ENCODE results near the gene CHMP1A. TPM values are rescaled to one million over a fixed set of nuclear protein-coding genes. Genes with fewer than 3 reads are reported as not detected.
"Not testable (repeated sequence)": the region's sequence is repeated elsewhere in the genome, so short reads cannot be mapped to it uniquely, and the experiment has no call there.

Gene CHMP1A
- total RNA-seq, 1 donor from 2014 or later, result 132 TPM

DNA sequence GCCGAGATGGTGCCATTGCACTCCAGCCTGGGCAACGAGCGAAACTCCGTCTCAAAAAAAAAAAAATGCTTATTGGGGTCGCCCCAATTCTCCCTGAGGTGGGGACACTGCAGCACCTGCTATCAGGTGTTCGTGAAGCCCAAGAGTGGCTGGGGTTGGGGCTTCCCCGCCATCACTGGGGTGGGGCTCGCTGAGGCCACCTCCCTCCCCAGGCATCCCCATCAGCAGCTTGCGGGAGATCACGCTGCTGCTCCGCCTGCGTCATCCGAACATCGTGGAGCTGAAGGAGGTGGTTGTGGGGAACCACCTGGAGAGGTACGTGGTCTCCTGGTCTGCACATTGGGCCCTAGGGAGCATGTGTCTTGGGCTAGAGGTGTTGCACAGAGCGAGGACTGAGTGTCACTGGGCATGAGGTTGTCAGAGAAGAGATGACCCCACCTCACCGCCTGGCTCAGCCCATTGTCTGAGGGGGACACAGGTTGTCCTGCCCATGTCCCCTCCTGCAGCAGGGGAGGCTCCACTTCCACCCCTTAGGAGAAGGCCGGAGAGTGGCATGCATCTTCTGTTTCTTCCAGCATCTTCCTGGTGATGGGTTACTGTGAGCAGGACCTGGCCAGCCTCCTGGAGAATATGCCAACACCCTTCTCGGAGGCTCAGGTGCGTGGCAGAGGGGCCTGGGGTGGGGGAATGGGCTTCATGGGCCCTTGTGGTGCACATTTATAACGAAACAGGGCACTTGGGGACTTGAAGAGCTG lies 33.9 kb upstream of the CHMP1A start:
- no peak for DNase-seq (ENCODE audit: low read depth)
- TF ChIP-seq, protein P1, sequence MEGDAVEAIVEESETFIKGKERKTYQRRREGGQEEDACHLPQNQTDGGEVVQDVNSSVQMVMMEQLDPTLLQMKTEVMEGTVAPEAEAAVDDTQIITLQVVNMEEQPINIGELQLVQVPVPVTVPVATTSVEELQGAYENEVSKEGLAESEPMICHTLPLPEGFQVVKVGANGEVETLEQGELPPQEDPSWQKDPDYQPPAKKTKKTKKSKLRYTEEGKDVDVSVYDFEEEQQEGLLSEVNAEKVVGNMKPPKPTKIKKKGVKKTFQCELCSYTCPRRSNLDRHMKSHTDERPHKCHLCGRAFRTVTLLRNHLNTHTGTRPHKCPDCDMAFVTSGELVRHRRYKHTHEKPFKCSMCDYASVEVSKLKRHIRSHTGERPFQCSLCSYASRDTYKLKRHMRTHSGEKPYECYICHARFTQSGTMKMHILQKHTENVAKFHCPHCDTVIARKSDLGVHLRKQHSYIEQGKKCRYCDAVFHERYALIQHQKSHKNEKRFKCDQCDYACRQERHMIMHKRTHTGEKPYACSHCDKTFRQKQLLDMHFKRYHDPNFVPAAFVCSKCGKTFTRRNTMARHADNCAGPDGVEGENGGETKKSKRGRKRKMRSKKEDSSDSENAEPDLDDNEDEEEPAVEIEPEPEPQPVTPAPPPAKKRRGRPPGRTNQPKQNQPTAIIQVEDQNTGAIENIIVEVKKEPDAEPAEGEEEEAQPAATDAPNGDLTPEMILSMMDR (conservative IDR thresholded peaks at IDR 0.05; ENCODE audit: low read depth, low read length), result no peak

DNA sequence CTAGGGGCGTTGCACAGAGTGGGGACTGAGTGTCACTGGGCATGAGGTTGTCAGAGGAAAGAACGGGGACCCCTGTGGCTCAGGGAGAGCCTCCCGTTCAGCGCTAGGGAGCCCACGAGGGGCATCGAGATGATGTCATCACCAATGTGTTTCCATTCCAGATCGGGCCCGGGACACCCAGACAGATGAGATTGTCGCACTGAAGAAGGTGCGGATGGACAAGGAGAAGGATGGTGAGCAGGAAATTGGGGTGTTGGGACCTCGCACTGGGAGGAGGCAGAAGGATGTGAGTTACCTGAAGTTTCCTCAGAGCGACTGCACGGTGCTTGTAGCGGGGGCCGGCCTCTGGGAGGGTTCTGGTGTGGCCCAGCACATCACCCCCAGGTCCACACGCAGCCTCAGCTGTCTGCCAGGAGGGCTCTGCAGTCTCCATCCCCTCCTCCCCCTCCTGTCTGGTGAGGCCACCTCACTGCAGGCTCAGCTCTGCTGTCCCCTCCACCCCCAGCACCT lies 32.9 kb upstream of the CHMP1A start:
- DNase-seq (ENCODE audit: low read depth), result no peak
- H3K4me3 ChIP-seq (ENCODE audit: low read depth, low read length), result no peak overlapping the region
- TF ChIP-seq, protein P1 (conservative IDR thresholded peaks at IDR 0.05; ENCODE audit: low read depth, low read length), result no peak

More for the DNA sequence above, 33.9 kb upstream of the CHMP1A start:
- H3K4me3 ChIP-seq (ENCODE audit: low read depth, low read length), result no peak overlapping the region

DNA sequence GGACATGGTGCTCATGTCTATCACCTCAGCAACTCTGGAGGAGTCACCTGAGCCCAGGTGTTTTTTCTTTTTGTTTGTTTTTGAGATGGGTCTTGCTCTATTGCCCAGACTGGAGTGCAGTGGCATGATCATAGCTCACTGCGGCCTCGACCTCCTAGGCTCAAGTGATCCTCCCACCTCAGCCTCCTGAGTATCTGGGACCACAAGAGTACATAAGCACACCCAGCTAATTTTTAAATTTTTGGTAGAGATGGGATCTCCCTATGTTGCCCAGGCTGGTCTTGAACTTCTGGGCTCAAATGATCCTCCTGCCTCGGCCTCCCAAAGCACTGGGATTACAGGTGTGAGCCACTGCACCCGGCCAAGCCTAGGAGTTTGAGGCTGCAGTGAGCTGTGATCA lies 32.1 kb upstream of the CHMP1A start:
- H3K4me3 ChIP-seq (ENCODE audit: low read depth, low read length); DNase-seq (ENCODE audit: low read depth): not testable (repeated sequence)

DNA sequence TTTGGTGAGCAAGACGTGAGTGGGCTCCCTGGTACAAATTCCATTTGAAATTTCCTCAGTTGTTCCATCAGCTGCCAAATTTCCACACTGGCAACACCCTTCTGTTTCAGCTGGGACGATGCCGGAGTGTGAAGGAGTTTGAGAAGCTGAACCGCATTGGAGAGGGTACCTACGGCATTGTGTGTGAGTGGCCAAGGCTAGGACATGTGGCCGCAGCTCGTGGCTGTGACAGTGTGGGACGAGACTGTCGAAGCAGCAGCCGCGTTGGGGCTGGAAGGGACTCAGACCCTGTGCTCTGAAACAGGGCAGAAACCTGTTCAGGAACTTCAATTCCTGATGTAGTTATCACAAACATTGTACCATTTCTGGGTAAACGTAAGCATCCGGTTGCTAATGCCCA lies 31.6 kb upstream of the CHMP1A start:
- DNase-seq (ENCODE audit: low read depth), result no peak
- TF ChIP-seq, protein P1 (conservative IDR thresholded peaks at IDR 0.05; ENCODE audit: low read depth, low read length), result no peak
- H3K4me3 ChIP-seq (ENCODE audit: low read depth, low read length), result no peak overlapping the region

DNA sequence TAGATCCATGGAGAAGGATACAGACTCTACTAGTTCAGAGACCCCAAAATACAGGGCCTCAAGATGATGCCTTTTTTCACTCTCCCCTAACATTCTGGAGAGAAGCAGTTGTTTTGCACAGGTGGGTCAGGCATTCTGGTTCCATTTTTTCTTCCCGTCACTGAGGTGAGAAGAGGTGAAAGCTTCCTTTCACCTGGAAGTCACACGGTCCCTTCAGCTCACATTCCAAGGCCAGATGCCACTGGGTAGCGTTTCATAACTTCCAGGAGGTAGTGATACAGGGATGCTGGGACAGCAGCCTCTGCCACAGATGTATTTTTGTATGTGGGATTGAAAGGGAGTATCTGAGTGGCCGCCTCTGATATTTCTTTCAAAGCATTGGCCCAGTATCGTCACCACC lies 30.9 kb upstream of the CHMP1A start:
- TF ChIP-seq, protein P1 (conservative IDR thresholded peaks at IDR 0.05; ENCODE audit: low read depth, low read length), result no peak
- H3K4me3 ChIP-seq (ENCODE audit: low read depth, low read length), result no peak overlapping the region
- no peak for DNase-seq (ENCODE audit: low read depth)

DNA sequence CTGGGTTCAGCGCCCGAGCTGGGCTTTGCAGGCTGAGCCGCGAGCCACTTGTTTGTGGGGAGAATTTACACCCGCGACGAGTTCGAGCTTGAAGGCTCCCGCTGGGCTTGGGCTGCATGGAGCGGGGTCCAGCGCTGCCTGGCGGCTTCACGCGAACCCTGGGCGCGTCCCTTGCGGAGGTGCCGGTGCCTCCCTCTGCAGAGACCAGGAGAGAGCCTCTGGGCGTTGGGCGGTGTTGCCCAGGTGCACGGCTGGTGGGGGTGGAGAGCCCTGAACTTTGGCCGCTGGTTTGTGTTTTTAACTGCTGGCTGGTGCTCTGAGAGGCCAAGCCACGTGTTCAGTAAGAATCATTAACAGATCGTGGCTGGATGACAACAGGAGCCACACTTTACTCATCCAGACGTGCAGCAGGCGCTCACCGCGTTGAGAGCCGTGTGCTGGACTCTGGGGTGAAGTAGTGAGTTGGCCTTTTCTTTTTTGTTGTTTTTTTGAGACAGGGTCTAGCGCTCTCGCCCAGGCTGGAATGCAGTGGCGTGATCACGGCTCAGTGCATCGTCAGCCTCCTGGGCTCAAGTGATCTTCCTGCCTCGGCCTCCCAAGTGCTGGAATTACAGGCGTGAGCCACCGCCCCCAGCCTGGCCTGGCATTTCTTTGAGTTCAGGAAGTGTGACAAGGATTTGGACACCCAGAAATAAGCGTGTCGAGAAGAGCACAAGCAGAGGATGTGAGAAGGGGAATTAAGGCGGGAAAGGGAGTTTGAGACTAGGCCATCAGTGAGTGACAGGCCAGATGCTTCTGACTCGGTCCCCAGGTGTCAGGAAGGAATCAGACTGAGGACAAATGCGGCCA lies 29.8 kb upstream of the CHMP1A start:
- peak; percentile 84 for DNase-seq (ENCODE audit: low read depth)
- TF ChIP-seq, protein P1 (conservative IDR thresholded peaks at IDR 0.05; ENCODE audit: low read depth, low read length), result no peak
- H3K4me3 ChIP-seq (ENCODE audit: low read depth, low read length), result peak overlapping the region; percentile 89

DNA sequence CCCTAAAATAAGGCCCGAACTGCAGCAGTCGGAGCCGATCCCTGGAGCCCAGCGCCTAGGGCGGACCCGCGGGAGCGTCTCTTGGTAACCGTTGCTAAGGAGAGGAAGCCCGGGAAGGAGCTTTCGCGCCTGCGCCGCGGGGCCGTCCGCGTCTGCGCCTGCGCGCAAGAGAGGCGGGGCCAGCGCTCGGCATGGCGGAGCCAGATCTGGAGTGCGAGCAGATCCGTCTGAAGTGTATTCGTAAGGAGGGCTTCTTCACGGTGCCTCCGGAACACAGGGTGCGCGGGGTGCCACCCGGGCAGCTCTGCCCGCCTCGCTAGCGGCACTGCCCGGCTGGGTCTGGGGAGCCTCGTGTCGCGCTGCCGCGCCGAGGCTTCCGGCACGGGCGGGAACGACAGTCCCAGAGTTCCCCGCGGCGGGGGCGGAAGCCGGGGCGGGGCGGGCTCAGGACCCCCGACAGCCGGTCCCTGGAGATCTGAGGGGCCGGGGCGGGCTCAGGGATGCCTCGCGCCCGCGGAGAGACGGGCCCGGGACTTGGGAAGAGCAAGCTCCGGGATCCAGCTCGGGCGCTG lies 29.1 kb upstream of the CHMP1A start, which contains the start of gene CDK10:
TSS of gene CDK10 (plus strand) at position 170 of the 572 bp plus-strand sequence. CDS start at position 192, 22 bp downstream.
- DNase-seq (ENCODE audit: low read depth), result no peak
- peak within 1 kb of the TSS; percentile 89 for H3K4me3 ChIP-seq (ENCODE audit: low read depth, low read length)
- TF ChIP-seq, protein P1 (conservative IDR thresholded peaks at IDR 0.05; ENCODE audit: low read depth, low read length), result no peak

Measured in epithelial cell of proximal tubule (primary cell).